GM06990 (cell line): Measurements from ENCODE around the gene MYOM3.
"Not testable (repeated sequence)": the region's sequence is repeated elsewhere in the genome, so short reads cannot be mapped to it uniquely, and the experiment has no call there.

Experiments
- DNase-seq: peaks from one replicate; pipeline ENCODE4 v3.0.0-alpha.2; 2011; ENCODE audit not compliant: insufficient read length; ENCODE audit errors: extremely low read depth
- H3K27me3 ChIP-seq: replicated peaks from 2 replicates; pipeline ENCODE4 v1.6.0; 2011; ENCODE audit warnings: low read length; ENCODE audit not compliant: control insufficient read depth, insufficient read depth
- H3K36me3 ChIP-seq: 2 replicates; pipeline ENCODE4 v1.5.1; 2011; ENCODE audit warnings: low read length; ENCODE audit not compliant: control insufficient read depth, insufficient read depth
- H3K4me3 ChIP-seq: replicated peaks from 2 replicates; pipeline ENCODE4 v1.5.1; 2011; ENCODE audit warnings: low read depth, mild to moderate bottlenecking, control low read depth, low read length
- CTCF ChIP-seq: IDR thresholded peaks from 2 replicates; pipeline ENCODE4 v1.5.1; 2011; ENCODE audit warnings: low read length, control low read depth, mild to moderate bottlenecking, inconsistent platforms; ENCODE audit not compliant: insufficient read depth, poor library complexity, severe bottlenecking

Gene MYOM3

GRCh38 chr1:24015221-24016210 lies 96.4 kb downstream of the MYOM3 start:
- no peak for DNase-seq
- Histone ChIP-seq H3K4me3 (no peak overlapping the region), H3K27me3 (no peaks in the 10 kb centered on the region; the same call in 1 of the 2 replicates), H3K36me3 (no peaks in the 10 kb centered on the region)
- no peak for TF ChIP-seq CTCF

- H3K36me3 ChIP-seq, H3K4me3 ChIP-seq, DNase-seq, H3K27me3 ChIP-seq: not testable (repeated sequence)
Measured at GRCh38 chr1:24012878-24013277, 99.1 kb downstream of the MYOM3 start.

GRCh38 chr1:24010650-24011049 lies 101.3 kb downstream of the MYOM3 start:
- no peak for DNase-seq
- TF ChIP-seq CTCF: no peak

GRCh38 chr1:24009406-24009805 lies 102.5 kb downstream of the MYOM3 start:
- H3K4me3 ChIP-seq: no peak overlapping the region
- no peaks in the 10 kb centered on the region for H3K36me3 ChIP-seq
- no peak for DNase-seq
- TF ChIP-seq CTCF: no peak
- H3K27me3 ChIP-seq: no peaks in the 10 kb centered on the region

More at GRCh38 chr1:24010650-24011049, 101.3 kb downstream of the MYOM3 start:
- Histone ChIP-seq H3K4me3 (no peak overlapping the region), H3K27me3 (no peaks in the 10 kb centered on the region; the same call in 1 of the 2 replicates), H3K36me3 (no peaks in the 10 kb centered on the region)

GRCh38 chr1:24008574-24009184 lies 103.3 kb downstream of the MYOM3 start:
- H3K4me3 ChIP-seq, DNase-seq, H3K36me3 ChIP-seq, H3K27me3 ChIP-seq: not testable (repeated sequence)

- Histone ChIP-seq H3K4me3 (no peak overlapping the region), H3K36me3 (no peaks in the 10 kb centered on the region), H3K27me3 (no peaks in the 10 kb centered on the region)
- TF ChIP-seq CTCF: no peak
- DNase-seq: no peak
Measured at GRCh38 chr1:24007079-24007478, 104.9 kb downstream of the MYOM3 start.
